ENCODE results near the gene GATB.

DNA sequence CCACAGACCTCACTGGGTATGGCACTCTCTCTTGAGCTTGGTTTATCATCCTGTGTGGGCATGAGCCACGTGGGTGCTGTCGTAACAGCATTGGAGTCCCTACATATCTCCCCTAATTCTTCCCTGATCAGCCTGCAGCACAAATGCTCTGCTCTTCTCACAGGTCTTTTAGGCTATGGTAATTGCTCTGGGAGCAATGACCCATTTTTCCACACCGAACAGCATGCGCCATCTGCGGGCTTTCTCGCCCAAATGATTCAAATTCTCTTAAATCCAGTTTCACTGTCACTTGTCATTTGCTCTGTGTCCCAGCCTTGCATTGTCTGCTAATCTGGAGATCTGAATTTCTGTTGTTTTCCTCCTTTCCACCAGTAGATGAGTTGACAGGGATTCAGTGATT is 48.9 kb upstream of the GATB start:
- TF ChIP-seq EZH2 (IDR thresholded peaks at IDR 0.05; ENCODE audit: low read length): no peak
- TF ChIP-seq CTCF (optimal IDR thresholded peaks at IDR 0.05 in 1 of 3, IDR thresholded peaks at IDR 0.05 in 1 of 3, conservative IDR thresholded peaks at IDR 0.05 in 1 of 3; ENCODE audit: extremely low read depth in 1 of 3, insufficient read depth in 2 of 3, low read length in 3 of 3): no peak

Measured in keratinocyte (primary cell).